COLO668 (cell line): Measurements from ENCODE around the gene IP6K1.
"Not testable (repeated sequence)": the region's sequence is repeated elsewhere in the genome, so short reads cannot be mapped to it uniquely, and the experiment has no call there.

ENCODE experiments used
- DNase-seq: peaks from one replicate; lab custom pipeline; 2025; ENCODE audit not compliant: unreplicated experiment; lab: John Stamatoyannopoulos, UW

Gene IP6K1

DNA sequence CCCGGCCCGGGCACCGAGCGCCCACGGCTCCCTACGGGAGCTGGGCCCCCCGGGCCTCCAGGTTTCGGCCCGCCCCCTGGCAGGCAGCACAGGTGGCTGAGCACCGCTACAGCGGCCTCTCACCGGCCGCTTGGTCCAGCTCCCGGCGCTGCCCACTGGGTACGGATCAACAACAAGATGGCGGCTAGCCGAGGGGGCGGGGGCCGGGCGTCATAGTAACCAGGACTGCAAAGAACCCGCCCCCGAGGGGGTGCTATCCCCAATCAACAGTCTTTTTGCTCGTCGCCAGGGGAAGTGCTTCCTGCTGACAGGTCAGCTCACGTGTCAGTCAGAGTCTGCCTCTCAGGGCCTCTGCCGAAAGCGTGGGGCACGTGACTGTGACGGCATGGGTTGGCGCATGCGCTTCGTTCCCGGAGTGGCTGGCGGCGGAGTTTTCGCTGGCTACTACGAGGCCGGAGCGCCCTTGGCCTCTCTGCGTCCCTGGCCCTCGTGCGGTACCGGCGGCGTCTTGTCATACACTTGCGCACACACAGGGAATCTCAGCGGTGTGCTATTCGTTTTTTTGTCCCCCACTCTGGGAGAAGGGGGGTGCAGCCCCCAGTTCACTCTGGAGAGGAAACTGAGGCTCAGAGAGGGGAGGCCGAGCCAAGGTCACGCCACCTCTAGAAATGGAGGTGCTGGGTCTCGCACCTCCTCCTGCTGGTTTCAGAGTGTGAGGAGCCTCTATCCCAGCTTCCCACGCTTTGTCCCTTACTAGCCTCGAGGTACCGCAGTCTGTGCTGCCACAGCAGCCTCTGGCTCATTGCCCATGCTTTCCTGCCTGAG is at the start of gene IP6K1:
TSS of gene IP6K1 (minus strand) at position 186 of the 825 bp plus-strand sequence. CDS start 38,502 bp downstream, outside the sequence.
- peak; percentile 97 for DNase-seq

DNA sequence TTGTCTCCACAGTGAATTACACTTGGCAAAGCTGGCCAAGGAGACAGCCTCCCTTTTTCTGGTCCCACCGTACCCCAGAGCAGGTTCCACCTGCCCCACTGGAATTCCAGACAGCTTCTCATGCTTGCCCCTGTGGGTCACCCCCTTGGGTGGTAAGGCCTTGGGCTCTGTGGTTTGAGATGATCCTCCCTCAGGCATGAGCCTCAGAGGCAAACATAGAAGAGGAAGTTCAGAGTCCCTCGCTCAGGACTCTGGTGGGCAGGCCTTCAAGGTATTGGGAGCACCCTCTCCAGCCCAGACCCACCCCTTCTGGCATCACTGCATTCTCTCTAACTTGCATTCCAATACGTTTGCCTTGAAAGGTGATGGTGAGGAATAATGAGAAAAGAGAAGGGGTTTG is 45.0 kb upstream of the IP6K1 start:
- DNase-seq = no peak

DNA sequence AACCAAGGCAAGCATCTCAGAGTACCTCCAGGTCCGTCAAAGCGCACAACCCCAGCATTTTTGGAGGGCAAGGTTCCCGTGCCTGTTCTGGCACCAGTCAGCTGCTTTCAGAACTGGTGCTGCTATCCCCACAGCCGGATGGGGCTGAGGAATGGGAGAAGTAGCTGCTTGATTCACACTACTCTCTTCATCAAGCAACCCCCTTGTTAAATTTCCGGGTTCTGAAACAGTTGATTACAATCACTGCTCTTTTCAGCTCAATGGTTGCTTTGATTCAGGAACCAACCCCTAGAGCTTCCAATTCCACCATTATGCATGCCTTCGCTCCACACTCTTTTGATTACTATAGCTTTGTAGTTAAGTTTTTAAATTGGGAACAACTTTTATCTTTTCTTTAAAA is 39.7 kb upstream of the IP6K1 start:
- DNase-seq = no peak

DNA sequence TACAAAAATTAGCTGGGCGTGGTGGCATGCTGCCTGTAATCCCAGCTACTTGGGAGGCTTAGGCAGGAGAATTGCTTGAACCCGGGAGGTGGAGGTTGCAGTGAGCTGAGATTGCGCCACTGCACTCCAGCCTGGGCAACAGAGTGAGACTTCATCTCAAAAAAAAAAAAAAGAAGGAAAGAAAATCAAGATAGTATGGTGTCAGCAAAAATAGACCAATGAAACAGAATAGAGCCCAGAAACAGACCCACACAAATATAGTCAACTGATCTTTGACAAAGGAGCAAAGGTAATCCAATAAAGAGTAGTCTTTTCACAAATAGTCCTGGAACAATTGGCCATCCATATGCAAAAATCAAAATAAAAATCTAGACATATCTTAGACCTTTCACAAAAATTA is 36.8 kb upstream of the IP6K1 start:
- not testable (repeated sequence) for DNase-seq

DNA sequence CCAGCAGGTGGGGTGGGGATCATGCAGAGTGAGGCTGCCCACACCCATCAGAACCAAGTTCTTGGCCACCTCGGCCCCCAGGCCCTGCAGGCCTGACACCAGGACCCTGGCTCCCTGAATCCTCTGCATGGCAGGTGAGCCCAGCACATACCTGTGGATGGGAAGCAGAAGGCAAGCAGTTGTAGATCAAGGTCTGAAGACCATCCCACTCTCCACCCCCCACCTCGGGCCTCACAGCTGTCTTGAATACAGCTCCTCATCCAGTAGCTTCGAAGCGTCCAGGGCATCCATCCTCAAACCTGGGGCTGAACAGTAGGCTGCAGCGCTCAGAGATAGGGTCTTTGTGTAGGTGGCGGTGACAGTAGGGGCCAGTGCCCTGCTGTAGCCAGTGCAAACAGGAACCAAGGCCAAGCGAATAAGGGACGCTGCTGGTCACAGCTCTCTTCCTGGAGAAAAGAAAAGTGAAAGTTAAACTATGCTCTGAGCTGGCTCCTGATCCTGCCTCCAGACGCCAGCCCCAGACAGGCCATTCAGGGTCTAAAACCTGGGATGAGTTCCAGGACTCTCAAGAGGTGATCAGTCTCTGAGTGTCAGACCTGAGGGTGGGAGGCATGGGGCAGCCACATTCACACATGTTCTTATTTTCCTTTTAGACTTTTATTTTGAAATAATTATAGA is 27.3 kb upstream of the IP6K1 start, which contains the start of gene UBA7:
TSS of gene UBA7 (minus strand) at position 457 of the 678 bp plus-strand sequence. CDS start at position 291, 166 bp downstream.
- DNase-seq = peak; percentile 3

DNA sequence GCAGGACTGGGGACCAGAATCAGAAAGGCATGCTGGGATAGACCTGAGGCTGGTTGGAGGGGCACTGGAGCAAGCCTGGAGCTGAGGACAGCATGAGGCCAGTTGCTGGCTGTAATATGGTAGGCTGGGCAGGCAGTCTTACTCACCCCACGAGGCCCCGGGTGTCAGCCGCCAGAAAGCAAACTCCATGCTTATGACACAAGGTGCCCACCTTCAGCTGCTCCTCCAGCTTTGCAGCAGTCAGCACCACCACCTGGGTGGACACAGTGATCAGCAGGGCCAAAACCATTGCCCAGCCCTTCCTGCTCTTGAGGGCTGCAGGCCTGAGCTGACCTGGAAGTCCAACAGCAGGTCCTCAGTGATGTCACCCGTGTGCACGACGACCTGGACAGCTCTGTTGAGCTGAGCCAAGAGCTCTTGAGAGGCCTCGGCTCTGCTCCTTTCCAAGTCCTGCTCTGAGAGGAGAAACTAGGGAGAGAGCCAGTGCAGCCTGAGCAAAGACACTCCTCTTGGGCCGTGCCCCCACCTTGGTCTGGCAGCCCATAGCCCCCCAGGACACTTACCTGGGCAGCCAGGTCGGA is 26.7 kb upstream of the IP6K1 start:
- no peak for DNase-seq

DNA sequence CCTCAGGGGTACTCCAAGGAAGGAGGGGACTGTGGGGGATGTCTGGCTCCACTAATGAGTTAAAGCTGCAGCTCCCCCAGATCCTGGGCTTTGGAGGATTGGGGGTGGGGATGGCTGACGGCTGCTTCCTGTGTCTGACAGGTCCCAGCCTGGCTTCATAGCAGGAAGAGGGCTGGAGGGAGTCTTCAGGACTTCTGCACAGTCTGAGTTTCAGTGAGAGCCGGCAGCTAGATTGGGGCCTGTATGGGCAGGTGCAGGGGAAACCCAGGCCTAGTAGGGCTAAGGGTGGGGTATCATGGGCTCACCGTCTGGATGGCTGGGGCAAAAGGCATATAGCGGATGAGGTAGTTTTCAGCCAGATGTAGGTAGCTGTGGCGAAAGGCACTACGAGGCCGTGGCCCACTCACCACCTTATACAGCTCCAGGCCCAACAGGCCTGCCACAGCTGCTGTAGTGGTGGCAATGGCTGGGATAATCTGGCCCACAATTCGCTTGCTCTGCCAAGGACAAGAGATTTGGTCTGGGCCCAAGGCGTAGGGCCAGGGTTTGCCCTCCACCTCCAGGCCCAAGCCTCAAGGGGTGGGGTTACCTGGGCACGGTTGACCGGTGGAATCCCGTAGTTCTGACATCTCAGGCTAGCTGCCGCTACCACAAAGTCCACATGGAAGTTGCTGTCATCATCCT is 21.2 kb upstream of the IP6K1 start:
- no peak for DNase-seq

DNA sequence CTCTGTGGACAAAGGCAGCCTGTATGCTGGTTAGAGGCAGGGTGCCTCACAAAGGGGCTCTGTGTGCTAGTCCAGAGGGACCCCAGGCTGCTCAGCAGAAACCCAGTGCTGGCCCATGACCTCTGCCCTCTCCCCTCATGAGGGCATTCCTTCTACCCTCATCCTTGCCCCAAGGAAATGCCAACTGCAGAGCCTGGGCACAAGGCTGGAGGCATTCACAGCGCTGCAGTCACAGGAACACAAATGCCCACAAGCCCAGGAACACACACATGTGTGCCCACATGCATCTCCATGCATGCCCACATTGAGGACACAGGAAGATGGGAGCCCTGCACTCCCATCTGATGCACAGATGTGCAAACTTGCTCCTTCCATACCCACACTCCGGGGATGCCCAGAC is 20.5 kb upstream of the IP6K1 start:
- DNase-seq = no peak

DNA sequence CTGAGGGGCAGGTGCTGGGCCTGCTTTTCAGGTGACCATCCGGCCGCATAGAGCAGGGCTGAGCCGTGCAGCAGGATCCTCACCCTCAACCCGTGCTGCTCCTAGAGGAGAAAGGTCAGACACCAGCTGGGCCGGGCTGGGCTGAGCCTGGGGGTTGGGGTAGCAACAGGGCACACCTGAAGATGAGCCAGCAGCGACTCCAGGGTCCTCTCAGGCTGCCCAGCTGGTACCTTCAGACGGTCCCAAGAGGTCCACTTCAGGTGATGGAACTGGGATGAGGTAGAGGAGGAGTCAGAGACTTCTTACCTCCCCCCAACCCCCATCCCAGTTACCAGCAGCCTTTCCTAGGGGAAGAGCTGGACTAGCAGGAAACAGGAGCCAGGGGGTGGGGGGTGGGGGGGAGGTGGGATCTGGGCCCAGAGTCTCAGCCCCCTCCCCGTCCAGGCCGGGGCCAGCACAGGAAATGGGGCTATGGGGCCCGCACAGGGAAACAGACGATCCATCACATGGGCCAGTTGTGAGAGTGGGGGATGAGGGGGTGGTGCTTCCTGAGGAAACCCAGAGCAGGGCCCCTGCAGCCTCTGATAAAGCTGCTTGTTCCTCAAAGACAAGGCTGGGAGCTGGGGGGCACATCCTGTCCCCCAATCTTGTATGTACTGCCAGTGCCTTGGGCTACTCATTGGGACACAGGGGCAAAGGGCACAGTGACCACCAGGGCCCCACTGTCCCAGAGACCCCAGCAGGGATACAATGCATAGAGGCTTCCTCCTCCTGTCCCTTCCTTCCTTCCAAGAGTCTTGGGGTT is 19.8 kb upstream of the IP6K1 start:
- no peak for DNase-seq

DNA sequence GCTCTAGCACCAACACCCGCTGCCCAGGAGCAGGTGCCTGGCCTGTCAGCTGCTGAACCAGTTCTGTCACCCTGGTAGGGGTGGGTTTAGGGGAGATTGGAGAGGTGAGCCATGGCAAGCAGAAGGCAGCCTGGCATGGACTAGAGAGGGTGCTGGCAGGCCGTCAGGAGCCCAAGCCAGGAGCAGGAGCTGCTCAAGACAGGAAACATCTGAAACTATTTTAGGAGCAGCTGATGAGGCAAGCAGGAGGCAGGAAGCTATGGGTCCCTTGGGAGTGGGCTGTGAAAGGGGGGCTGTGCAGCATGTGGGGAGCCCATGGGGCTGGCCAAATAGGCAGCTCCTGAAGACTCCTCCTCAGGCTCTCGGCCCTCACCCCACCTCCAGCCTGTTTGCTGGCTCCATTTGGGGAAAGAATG is 19.0 kb upstream of the IP6K1 start:
- peak; percentile 5 for DNase-seq

DNA sequence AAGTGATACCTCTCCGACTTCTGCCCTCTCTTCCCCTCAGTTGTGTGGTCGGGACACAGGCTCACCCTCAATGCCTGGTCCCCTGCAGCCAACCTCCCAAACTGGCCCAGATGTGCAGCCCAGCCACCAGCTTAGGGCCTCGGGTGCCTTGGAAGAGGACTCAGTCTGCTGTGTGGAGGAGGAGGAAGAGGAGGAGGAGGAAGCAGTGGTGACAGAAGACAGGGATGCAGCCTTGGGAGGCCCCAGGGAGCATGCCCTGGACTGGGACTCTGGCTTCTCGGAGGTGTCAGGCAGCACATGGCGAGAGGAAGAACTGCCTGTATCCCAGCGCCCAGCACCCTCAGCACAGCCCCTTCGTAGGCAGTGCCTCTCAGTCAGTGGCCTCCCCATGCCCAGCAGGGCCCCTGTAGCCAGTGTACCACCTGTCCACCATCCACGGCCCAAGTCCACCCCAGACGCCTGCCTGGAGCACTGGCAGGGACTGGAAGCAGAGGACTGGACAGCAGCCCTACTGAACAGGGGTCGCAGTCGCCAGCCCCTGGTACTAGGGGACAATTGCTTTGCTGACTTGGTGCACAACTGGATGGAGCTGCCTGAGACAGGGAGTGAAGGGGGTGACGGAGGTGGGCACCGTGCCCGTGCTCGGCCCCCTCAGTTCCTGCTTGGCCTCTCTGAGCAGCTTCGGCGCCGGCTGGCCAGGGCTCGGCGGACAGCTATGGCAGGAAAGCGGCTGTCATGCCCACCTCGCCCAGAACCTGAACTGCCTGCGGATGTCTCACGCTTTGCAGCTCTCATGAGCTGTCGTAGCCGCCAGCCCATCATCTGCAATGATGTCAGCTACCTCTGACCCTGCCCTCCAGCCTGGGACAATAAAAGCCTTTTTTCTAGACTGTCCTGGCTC is 18.0 kb upstream of the IP6K1 start:
- DNase-seq = no peak

DNA sequence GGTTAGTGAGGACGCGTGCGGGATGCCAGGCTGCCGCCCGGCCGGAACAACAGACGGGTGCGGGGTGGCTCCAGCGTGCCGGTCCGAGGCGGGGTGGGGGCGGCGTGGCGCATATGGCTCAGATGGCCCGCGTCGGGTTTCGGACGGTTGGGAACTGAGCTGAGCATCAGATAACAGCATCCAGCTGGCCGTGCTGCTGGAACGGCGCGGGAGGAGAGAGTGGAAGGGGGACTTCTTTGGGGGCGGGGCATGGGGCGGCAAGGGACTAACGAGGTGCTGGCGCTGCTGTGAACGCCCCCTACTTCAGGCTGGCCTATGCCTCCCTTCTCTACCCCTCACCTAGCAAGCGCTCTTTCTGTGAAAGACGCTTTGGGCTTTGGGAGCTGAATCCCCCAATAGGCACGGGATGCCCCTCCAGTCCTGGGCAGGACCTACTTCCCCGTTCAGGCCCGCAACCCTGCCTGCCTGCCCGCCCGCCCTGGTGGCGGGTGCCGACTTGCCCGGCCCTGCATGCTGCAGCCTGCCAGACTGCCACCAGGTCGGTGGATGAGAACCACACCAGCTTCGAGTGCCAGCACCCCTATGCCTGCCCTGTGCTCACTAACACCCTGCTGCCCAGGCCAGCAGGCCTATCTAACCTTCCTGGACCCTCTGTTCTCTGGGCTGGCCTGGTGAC is 17.3 kb upstream of the IP6K1 start:
- peak; percentile 45 for DNase-seq

DNA sequence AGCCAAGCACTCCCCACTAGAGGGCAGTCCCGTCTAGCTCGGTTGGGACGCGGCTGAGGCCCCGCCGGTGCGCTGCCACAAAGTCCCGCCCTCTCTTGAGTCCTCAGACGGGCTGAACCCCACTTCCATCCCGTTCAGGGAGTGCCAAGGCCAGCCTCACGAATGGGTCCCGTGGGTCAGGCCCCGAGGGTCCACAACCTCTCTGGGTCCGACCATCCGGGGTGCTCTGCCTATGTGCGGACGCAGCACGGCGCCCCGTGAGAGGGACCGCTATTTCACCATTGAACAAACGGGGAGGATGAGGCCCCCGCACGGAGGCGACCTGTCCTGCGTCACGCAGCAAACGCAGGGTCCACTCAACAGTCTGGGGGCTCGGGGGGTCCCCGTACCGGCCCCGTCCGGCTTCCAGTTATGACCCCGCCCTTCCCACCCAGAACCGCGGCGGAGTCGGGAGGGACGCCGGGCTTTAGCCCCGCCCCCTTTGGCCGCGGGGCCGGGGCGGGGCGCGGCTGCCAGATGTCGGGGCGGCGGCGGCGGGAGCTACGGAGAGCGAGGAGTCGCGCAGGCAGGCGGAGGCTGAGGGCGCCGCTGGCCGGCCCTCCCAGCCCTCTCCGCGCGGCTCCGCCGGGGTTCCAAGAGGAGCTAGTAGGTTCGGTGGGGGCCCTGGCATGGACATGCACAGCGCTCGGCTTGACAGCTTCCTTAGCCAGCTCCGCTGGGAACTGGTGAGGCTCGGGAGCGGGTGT is 16.6 kb upstream of the IP6K1 start, which contains the start of gene INKA1:
TSS of gene INKA1 (plus strand) at position 543 of the 746 bp plus-strand sequence. CDS start at position 675, 132 bp downstream.
- DNase-seq = peak; percentile 80

DNA sequence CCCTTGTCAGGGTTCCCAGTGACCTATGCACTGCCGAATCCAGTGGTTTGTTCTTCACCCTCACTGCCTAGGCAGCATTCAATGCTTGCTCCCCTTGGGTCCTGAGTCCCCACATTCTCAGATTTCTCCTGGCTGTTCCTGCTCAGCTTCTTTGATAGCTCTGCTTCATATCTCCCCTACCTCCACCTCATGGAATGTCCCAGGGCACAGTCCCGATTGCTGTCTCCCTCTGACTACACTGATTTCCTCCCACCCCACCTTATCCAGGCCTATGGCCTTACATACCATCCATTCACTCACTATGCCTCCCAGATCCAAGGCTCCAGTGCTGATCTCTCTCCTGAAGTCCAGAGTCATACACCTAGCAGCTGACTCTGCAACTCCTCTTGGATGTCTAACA is 14.8 kb upstream of the IP6K1 start:
- no peak for DNase-seq

DNA sequence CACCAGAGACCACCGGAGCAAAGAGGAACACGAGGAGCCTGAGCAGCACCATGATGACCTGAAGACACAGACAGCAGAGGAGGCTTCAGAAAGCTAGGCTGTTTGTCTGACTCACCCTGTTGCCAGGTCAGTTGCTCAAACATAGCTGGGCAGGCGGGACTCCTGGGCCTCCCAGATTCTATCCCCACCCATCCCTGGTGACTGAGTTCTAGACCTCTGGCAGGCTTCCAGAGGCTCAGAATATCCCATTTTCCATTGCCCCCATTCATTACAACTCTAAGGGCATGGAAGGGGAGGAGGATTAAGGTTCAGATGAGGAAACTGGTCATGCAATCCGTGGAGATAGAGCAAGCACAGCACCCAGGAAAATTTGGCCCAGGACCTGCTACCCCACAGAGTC is 13.4 kb upstream of the IP6K1 start, which contains the start of gene CDHR4:
TSS of gene CDHR4 (minus strand) at position 113 of the 400 bp plus-strand sequence. CDS start at position 52, 61 bp downstream.
- no peak for DNase-seq

DNA sequence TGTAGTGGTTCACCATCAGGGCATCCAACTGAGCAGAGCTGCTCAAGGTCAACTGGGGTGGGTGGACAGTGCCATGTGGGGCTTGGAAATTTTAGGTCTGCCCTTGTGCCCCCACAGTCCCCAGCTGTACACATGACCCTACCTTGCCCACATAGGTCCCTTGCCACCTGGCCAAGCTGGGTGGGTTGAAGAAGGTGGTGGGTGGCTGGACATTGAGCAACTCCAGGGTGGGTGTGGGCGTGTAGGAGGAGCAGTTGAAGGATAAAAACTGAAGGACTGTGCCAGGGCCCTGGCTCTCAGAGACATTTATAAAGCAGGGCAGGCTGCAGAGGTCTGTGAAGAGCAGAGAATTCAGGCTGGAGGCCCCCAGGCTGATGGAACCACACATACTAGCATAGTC is 12.8 kb upstream of the IP6K1 start:
- DNase-seq = no peak

DNA sequence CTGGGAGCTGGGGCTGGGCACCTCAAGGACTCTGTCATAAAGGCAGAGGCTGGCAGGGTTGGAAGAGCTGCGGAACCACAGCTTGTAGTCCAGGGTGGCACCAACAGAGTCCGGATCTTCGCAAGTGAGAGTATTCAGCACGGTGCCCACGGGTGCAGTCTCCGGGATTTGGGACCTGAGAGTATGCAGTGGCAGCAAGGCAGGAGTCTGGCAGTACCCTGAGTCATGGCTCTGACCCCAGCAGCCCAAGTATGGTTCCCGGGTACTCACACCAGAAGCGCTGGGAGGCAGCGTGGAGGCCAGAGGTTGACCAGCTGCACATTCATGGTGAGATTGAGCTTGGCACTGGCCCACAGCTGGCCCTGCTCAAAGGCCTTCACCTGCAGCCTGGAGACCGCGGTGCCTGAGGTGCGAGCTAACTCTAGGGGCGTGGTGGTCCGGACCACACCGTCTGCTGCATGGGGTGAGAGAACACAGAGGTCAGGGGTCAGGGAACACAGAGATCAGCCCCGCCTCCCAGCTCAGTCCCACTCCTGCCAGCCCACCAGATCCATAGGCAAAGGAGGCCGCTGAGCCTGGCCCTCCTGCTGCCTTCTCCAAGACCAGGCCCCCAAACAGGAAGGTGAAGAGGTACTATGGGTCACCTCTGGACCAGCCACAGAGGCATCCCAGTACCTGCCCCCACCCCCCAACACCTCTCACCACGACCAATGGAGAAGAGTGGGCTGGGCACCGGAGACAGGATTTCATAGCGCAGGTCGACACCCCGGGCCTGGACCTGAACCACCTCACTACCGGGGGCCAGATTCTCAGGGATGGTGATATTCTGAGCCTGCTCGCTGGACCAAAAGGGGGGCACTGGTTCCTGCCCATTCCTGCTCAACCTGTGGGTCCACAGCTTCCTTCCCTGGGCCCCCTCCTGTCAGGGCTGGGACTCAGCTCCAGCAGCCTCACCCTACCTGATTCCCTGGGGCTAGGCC is 8.9 kb upstream of the IP6K1 start:
- DNase-seq = no peak
